Measurements from ENCODE around the gene RASL12. TPM values are rescaled to one million over a fixed set of nuclear protein-coding genes. Genes with fewer than 3 reads are reported as not detected.

The RASL12 gene
- total RNA-seq, 2 donors from 2014 or later = not detected

- ATAC-seq (replicated peaks) = no peak
- Mint-ChIP-seq H3K27me3 (peaks cover 5% of the 10 kb centered on the region), H3K27ac (no peak overlapping the region), H3K9me3 (no peaks in the 10 kb centered on the region), H3K36me3 (ENCODE audit: low read depth) (no peaks in the 10 kb centered on the region), H3K4me1 (no peaks in the 10 kb centered on the region), H3K4me3 (no peak overlapping the region)
These were observed 24.9 kb downstream of the RASL12 start for GRCh38 chr15:65042776-65043327.

- peaks cover 5% of the 10 kb centered on the region for H3K27me3 Mint-ChIP-seq
- H3K27ac Mint-ChIP-seq = no peak overlapping the region
These were observed 26.0 kb downstream of the RASL12 start for GRCh38 chr15:65041787-65042186.

GRCh38 chr15:65040461-65040860 lies 27.3 kb downstream of the RASL12 start:
- ATAC-seq (replicated peaks) = no peak
- Mint-ChIP-seq H3K27me3 (peaks cover 5% of the 10 kb centered on the region), H3K27ac (no peak overlapping the region), H3K36me3 (ENCODE audit: low read depth) (no peaks in the 10 kb centered on the region), H3K9me3 (no peaks in the 10 kb centered on the region), H3K4me3 (no peak overlapping the region), H3K4me1 (no peaks in the 10 kb centered on the region)

More at GRCh38 chr15:65041787-65042186, 26.0 kb downstream of the RASL12 start:
- H3K36me3 Mint-ChIP-seq (ENCODE audit: low read depth) = no peaks in the 10 kb centered on the region
- H3K9me3 Mint-ChIP-seq = no peaks in the 10 kb centered on the region
- ATAC-seq (replicated peaks) = no peak
- H3K4me3 Mint-ChIP-seq = no peak overlapping the region
- no peaks in the 10 kb centered on the region for H3K4me1 Mint-ChIP-seq

- Mint-ChIP-seq H3K27me3 (peaks cover 5% of the 10 kb centered on the region), H3K4me1 (no peaks in the 10 kb centered on the region), H3K27ac (no peak overlapping the region), H3K36me3 (ENCODE audit: low read depth) (no peaks in the 10 kb centered on the region), H3K9me3 (no peaks in the 10 kb centered on the region), H3K4me3 (no peak overlapping the region)
- no peak for ATAC-seq (replicated peaks)
These were observed 29.0 kb downstream of the RASL12 start for GRCh38 chr15:65038836-65039235.

- Mint-ChIP-seq H3K4me3 (no peak overlapping the region), H3K36me3 (ENCODE audit: low read depth) (no peaks in the 10 kb centered on the region), H3K27me3 (peaks cover 5% of the 10 kb centered on the region), H3K9me3 (no peaks in the 10 kb centered on the region), H3K4me1 (no peaks in the 10 kb centered on the region), H3K27ac (no peak overlapping the region)
- ATAC-seq (replicated peaks) = no peak
These were observed 29.4 kb downstream of the RASL12 start for GRCh38 chr15:65038428-65038827.

DNA sequence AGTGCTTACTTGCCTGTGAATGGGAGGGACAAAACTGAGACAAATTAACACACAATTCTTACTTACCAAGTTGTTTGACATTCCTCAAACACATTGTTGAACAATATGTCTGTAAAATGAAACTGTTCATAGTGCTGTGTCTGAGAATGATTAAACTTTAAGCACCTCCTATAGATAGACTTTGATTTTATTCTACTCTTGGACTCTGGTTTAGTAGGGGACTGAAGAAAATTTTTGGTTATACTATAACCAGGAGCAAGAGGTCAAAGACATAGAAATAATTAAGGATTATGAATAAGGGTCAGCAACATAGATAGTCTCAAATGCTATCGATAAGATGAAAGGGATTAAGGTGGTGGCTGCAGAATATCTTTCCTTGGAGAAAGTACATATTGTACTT lies 30.5 kb downstream of the RASL12 start:
- no peaks in the 10 kb centered on the region for H3K36me3 Mint-ChIP-seq (ENCODE audit: low read depth)
- no peaks in the 10 kb centered on the region for H3K9me3 Mint-ChIP-seq
- H3K4me3 Mint-ChIP-seq = no peak overlapping the region
- ATAC-seq (replicated peaks) = no peak
- H3K4me1 Mint-ChIP-seq = no peaks in the 10 kb centered on the region
- H3K27me3 Mint-ChIP-seq = peaks cover 7% of the 10 kb centered on the region
- no peak overlapping the region for H3K27ac Mint-ChIP-seq

DNA sequence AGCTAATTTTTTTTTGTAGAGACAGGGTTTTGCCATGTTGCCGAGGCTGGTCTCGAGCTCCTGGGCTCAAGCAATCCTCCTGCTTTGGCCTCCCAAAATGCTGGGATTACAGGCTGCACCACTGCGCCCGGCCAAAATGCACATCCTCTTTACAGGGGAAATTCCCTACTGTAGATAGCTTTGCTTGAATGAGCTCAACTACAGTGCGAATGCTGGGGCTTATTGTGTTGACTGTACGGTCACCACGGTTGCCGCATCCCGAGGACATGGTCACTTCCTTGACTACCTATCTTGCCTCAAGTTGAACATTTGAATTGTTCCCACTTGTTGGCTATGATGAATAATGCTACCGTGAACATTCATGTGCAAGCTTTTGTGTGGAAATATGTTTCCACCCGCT lies 33.1 kb downstream of the RASL12 start:
- Mint-ChIP-seq H3K27ac (no peak overlapping the region), H3K4me1 (no peaks in the 10 kb centered on the region), H3K9me3 (no peaks in the 10 kb centered on the region), H3K4me3 (no peak overlapping the region), H3K36me3 (ENCODE audit: low read depth) (no peaks in the 10 kb centered on the region), H3K27me3 (peaks cover 3% of the 10 kb centered on the region)
- no peak for ATAC-seq (replicated peaks)

DNA sequence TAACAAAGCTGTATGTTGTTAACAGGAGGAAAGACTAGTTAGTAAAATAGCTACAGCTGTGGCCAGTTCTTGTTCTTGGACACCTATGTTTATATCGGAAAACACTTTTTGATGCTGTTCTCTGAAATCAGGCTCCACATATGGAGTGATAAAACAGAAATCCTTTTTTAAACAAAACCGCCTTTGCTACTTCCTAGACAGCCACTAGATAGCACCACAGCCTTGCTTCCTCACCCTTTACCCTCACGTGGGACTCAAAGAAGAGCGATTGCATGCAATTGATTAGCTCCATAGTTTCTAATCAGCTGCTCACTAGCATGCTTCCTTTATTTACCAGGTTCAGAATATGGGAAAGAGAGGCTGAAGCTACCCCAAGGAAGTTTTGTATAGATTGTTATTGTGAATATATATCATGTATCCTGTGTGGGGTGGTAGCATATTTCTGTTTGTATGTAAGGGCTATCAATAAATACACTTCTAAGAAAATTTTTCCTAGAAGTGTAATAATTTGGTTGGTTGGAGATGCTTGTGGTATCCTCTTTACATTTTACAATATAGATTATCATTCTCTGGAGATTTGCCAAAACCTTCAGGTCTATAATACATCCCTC lies 34.0 kb downstream of the RASL12 start:
- Mint-ChIP-seq H3K9me3 (no peaks in the 10 kb centered on the region), H3K27me3 (peaks cover 3% of the 10 kb centered on the region), H3K4me1 (no peaks in the 10 kb centered on the region), H3K4me3 (no peak overlapping the region), H3K27ac (no peak overlapping the region), H3K36me3 (ENCODE audit: low read depth) (no peaks in the 10 kb centered on the region)
- ATAC-seq (replicated peaks) = no peak

- Mint-ChIP-seq H3K36me3 (ENCODE audit: low read depth) (peaks cover 6% of the 10 kb centered on the region), H3K4me1 (peaks cover 7% of the 10 kb centered on the region), H3K27ac (no peak overlapping the region), H3K4me3 (peak overlapping the region; percentile 3), H3K9me3 (no peaks in the 10 kb centered on the region), H3K27me3 (peaks cover 3% of the 10 kb centered on the region)
- peak; percentile 46 for ATAC-seq (replicated peaks)
These were observed 34.8 kb downstream of the RASL12 start for GRCh38 chr15:65032801-65033537.

DNA sequence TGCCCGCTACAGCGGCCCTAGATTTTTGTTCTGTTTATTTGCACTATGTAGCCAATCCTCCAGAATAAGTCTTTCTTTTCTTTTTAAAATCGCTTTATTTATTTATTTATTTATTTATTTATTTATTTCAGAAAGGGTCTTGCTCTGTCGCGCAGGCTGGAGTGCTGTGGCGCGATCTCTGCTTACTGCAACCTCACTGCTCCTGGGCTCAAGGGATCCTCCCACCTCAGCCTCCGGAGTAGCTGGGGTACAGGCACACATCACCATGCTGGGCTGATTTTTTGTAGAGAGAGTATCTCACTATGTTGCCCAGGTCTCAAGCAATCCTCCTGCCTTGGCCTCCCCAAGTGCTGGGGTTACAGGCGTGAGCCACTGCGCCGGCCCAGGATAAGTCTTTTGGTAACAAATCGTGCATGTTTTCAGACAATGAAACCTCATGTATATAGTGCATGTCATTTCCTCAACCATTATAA lies 38.0 kb downstream of the RASL12 start:
- peaks cover 3% of the 10 kb centered on the region for H3K27me3 Mint-ChIP-seq
- no peak overlapping the region for H3K27ac Mint-ChIP-seq
- no peaks in the 10 kb centered on the region for H3K9me3 Mint-ChIP-seq
- peaks cover 29% of the 10 kb centered on the region for H3K36me3 Mint-ChIP-seq (ENCODE audit: low read depth)
- H3K4me1 Mint-ChIP-seq = peaks cover 9% of the 10 kb centered on the region
- H3K4me3 Mint-ChIP-seq = peak overlapping the region; percentile 87
- ATAC-seq (replicated peaks) = no peak

DNA sequence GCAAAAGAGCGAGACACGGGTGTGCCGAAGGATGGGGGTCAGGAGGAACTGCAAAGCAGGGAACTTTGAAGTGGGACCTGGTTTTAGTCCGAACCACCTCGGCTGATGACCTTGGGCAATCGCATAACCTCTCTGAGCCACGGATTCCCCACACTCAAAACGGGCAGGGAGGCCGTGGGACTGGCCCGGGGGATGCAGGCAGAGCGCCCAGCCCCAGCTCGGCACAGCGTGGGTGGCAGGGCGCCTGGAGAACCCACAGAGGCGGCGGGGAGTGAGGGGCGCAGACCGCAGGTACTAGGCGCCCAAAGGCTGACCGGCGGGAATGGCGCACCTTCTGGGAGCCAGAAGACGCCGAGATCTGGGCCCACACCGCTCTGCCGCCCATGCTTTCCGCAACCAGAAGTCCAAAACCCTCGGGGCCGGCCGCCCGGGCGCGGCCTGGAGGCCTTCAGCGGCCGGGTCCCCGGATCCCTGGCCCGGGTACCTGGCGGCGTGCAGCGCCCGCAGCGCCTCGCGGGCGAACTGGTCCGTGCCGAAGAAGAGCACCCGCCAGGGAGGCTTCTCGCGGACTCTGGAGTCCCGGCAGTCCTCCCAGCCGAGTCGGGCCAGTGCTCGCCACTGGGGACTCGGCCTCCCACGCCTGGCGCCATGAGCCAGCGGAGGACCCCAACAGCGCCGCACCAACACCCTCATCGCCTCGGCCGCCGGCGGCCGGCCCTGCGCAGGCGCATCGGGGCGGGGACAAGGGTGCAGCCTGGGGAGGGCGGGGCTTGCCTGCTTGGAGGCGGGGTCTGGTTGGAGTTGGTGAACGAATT lies 38.7 kb downstream of the RASL12 start, which contains the start of gene MTFMT:
MTFMT (minus strand) TSS at position 719 of the 815 bp plus-strand sequence; CDS start at position 693, 26 bp downstream.
- Mint-ChIP-seq H3K27me3 (peaks cover 3% of the 10 kb centered on the region), H3K9me3 (no peaks in the 10 kb centered on the region), H3K4me1 (peaks cover 9% of the 10 kb centered on the region), H3K4me3 (peak within 1 kb of the TSS; percentile 87), H3K27ac (peak within 1 kb of the TSS; percentile 89), H3K36me3 (ENCODE audit: low read depth) (peaks cover 35% of the 10 kb centered on the region)
- peak; percentile 95 for ATAC-seq (replicated peaks)

DNA sequence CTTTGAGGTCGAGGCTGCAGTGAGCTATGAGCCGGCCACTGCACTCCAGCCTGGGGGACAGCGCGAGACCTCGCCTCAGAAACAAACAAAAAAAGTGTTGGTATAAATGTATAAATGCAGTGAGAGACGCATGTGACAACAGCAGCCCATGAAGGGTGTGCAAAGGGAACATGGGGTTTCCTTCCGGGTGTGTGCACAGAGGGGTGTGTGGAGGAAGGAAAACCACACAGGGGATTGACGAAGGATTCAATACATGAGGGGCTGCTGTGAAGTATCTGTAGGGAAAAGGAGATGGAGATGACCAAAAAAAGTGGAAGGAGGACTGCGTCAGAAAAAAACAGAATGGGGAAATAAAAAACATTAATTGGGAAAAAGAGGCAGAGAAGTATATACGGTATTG lies 39.5 kb downstream of the RASL12 start:
- H3K4me3 Mint-ChIP-seq = peak overlapping the region; percentile 87
- H3K36me3 Mint-ChIP-seq (ENCODE audit: low read depth) = peaks cover 43% of the 10 kb centered on the region
- peaks cover 9% of the 10 kb centered on the region for H3K4me1 Mint-ChIP-seq
- peak overlapping the region; percentile 89 for H3K27ac Mint-ChIP-seq
- ATAC-seq (replicated peaks) = no peak
- H3K9me3 Mint-ChIP-seq = no peaks in the 10 kb centered on the region
- H3K27me3 Mint-ChIP-seq = peaks cover 3% of the 10 kb centered on the region

DNA sequence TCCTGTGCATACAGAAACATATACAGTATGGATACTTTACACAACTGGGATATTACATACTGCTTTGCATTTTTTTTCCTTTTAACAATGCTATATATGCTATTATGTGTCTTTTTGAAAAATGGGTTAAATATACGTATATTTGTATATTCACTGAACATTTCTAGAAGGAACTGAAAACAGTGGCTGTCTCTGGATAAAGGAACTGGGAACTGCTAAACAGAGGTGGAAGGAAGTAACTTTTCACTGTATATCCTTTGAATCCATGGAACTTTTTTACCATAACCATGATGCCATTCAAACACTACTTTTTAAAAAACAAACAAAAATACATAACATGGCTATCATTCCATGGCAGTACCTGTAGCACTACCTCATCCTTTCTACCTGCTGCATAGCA lies 40.2 kb downstream of the RASL12 start:
- Mint-ChIP-seq H3K4me3 (peak overlapping the region; percentile 87), H3K27ac (peak overlapping the region; percentile 89), H3K36me3 (ENCODE audit: low read depth) (peaks cover 51% of the 10 kb centered on the region), H3K4me1 (peaks cover 9% of the 10 kb centered on the region), H3K27me3 (peaks cover 2% of the 10 kb centered on the region), H3K9me3 (no peaks in the 10 kb centered on the region)
- no peak for ATAC-seq (replicated peaks)

DNA sequence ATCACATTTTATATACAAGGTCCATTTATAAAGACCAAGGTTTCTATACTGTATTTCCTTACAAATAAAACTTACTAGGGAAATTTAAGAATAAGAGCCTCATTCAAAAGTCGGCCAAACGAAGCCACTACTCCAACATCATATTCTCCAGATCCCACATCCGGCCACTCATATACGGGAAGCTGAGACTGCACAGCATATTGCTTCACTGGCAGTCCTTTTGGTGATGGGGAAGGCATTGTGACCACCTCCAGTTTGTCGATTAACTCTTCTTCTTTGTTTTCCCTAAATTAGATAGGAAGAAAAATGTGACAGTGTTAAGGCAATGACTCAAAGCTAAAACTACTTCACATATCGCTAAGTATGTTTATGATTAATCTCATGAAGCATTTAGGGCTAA lies 41.0 kb downstream of the RASL12 start:
- Mint-ChIP-seq H3K27ac (no peak overlapping the region), H3K36me3 (ENCODE audit: low read depth) (peaks cover 57% of the 10 kb centered on the region), H3K27me3 (no peaks in the 10 kb centered on the region), H3K4me1 (peaks cover 9% of the 10 kb centered on the region), H3K9me3 (no peaks in the 10 kb centered on the region), H3K4me3 (no peak overlapping the region)
- ATAC-seq (replicated peaks) = no peak
